ENCODE measurements around the gene DRC1. TPM values are rescaled to one million over a fixed set of nuclear protein-coding genes. Genes with fewer than 3 reads are reported as not detected.
A peak's percentile ranks its signal among the peaks of the same experiment; 100 is the strongest.

The DRC1 gene
- polyA plus RNA-seq, 1 donor from 2014 or later = not detected

- H3K4me3 Mint-ChIP-seq = no peak overlapping the region
- H3K36me3 Mint-ChIP-seq = peaks cover 5% of the 10 kb centered on the region
- H3K27me3 Mint-ChIP-seq = peaks cover 3% of the 10 kb centered on the region
- H3K4me1 Mint-ChIP-seq = no peaks in the 10 kb centered on the region
- no peak overlapping the region for H3K27ac Mint-ChIP-seq
- H3K9me3 Mint-ChIP-seq = peaks cover 2 to 7% (median 4%) of the 10 kb centered on the region in 3 donors
These were observed 20.2 kb downstream of the DRC1 start for GRCh38 chr2:26421961-26422360.

- H3K27me3 Mint-ChIP-seq = peaks cover 3% of the 10 kb centered on the region
These were observed 21.4 kb downstream of the DRC1 start for GRCh38 chr2:26422947-26423629.

GRCh38 chr2:26423750-26424149, 22.0 kb downstream of the DRC1 start:
- peaks cover 3% of the 10 kb centered on the region for H3K27me3 Mint-ChIP-seq
- H3K4me1 Mint-ChIP-seq = no peaks in the 10 kb centered on the region
- H3K27ac Mint-ChIP-seq = no peak overlapping the region

More at GRCh38 chr2:26422947-26423629, 21.4 kb downstream of the DRC1 start:
- no peak overlapping the region for H3K27ac Mint-ChIP-seq
- H3K4me3 Mint-ChIP-seq = no peak overlapping the region
- peaks cover 2 to 7% (median 4%) of the 10 kb centered on the region in 3 donors for H3K9me3 Mint-ChIP-seq
- peaks cover 5% of the 10 kb centered on the region for H3K36me3 Mint-ChIP-seq
- H3K4me1 Mint-ChIP-seq = no peaks in the 10 kb centered on the region

GRCh38 chr2:26424221-26424620, 22.5 kb downstream of the DRC1 start:
- no peaks in the 10 kb centered on the region for H3K4me1 Mint-ChIP-seq
- no peak overlapping the region for H3K4me3 Mint-ChIP-seq
- H3K27me3 Mint-ChIP-seq = peaks cover 3% of the 10 kb centered on the region
- H3K9me3 Mint-ChIP-seq = peaks cover 2 to 7% (median 4%) of the 10 kb centered on the region in 3 donors
- H3K36me3 Mint-ChIP-seq = peaks cover 5% of the 10 kb centered on the region
- H3K27ac Mint-ChIP-seq = no peak overlapping the region

More at GRCh38 chr2:26423750-26424149, 22.0 kb downstream of the DRC1 start:
- Mint-ChIP-seq H3K36me3 (peaks cover 5% of the 10 kb centered on the region), H3K4me3 (no peak overlapping the region), H3K9me3 (peaks cover 2 to 7% (median 4%) of the 10 kb centered on the region in 3 donors)

- H3K27me3 Mint-ChIP-seq = peaks cover 3% of the 10 kb centered on the region
- H3K36me3 Mint-ChIP-seq = peaks cover 4% of the 10 kb centered on the region
- peaks cover 2 to 7% (median 4%) of the 10 kb centered on the region in 3 donors for H3K9me3 Mint-ChIP-seq
- no peak overlapping the region for H3K27ac Mint-ChIP-seq
- no peaks in the 10 kb centered on the region for H3K4me1 Mint-ChIP-seq
- H3K4me3 Mint-ChIP-seq = no peak overlapping the region
These were observed 27.1 kb downstream of the DRC1 start for GRCh38 chr2:26428846-26429245.

- H3K4me3 Mint-ChIP-seq = no peak overlapping the region
- H3K27me3 Mint-ChIP-seq = peaks cover 5% of the 10 kb centered on the region
- H3K9me3 Mint-ChIP-seq = peaks cover under 1 to 6% (median 4%) of the 10 kb centered on the region in 3 donors
- peaks cover under 1% of the 10 kb centered on the region for H3K36me3 Mint-ChIP-seq
- no peaks in the 10 kb centered on the region for H3K4me1 Mint-ChIP-seq
- no peak overlapping the region for H3K27ac Mint-ChIP-seq
These were observed 28.3 kb downstream of the DRC1 start for GRCh38 chr2:26429779-26430578.

- no peaks in the 10 kb centered on the region for H3K36me3 Mint-ChIP-seq
- H3K4me1 Mint-ChIP-seq = no peaks in the 10 kb centered on the region
- no peak overlapping the region for H3K4me3 Mint-ChIP-seq
- H3K9me3 Mint-ChIP-seq = peaks cover 0 to 4% (median 0%) of the 10 kb centered on the region in 3 donors
- peaks cover 5% of the 10 kb centered on the region for H3K27me3 Mint-ChIP-seq
- no peak overlapping the region for H3K27ac Mint-ChIP-seq
These were observed 29.1 kb downstream of the DRC1 start for GRCh38 chr2:26430826-26431225.

- Mint-ChIP-seq H3K4me3 (no peak overlapping the region), H3K9me3 (no peaks in the 10 kb centered on the region), H3K4me1 (no peaks in the 10 kb centered on the region), H3K27ac (peak overlapping the region in 1 of 3 donors; percentile 80), H3K27me3 (peaks cover 5% of the 10 kb centered on the region), H3K36me3 (no peaks in the 10 kb centered on the region)
These were observed 30.6 kb downstream of the DRC1 start for GRCh38 chr2:26432363-26432762.

GRCh38 chr2:26432859-26433258, 31.1 kb downstream of the DRC1 start:
- no peaks in the 10 kb centered on the region for H3K9me3 Mint-ChIP-seq
- no peak overlapping the region for H3K27ac Mint-ChIP-seq
- H3K4me3 Mint-ChIP-seq = no peak overlapping the region
- no peaks in the 10 kb centered on the region for H3K4me1 Mint-ChIP-seq
- peaks cover 5% of the 10 kb centered on the region for H3K27me3 Mint-ChIP-seq
- H3K36me3 Mint-ChIP-seq = no peaks in the 10 kb centered on the region

GRCh38 chr2:26435106-26435505, 33.4 kb downstream of the DRC1 start:
- H3K4me3 Mint-ChIP-seq = no peak overlapping the region
- no peaks in the 10 kb centered on the region for H3K36me3 Mint-ChIP-seq
- H3K4me1 Mint-ChIP-seq = no peaks in the 10 kb centered on the region
- H3K27me3 Mint-ChIP-seq = peaks cover 13% of the 10 kb centered on the region
- no peaks in the 10 kb centered on the region for H3K9me3 Mint-ChIP-seq
- no peak overlapping the region for H3K27ac Mint-ChIP-seq

- H3K9me3 Mint-ChIP-seq = no peaks in the 10 kb centered on the region
- no peaks in the 10 kb centered on the region for H3K36me3 Mint-ChIP-seq
- no peak overlapping the region for H3K27ac Mint-ChIP-seq
- peaks cover 12% of the 10 kb centered on the region for H3K27me3 Mint-ChIP-seq
- H3K4me3 Mint-ChIP-seq = no peak overlapping the region
- H3K4me1 Mint-ChIP-seq = no peaks in the 10 kb centered on the region
These were observed 36.8 kb downstream of the DRC1 start for GRCh38 chr2:26438526-26438925.

- H3K9me3 Mint-ChIP-seq = no peaks in the 10 kb centered on the region
- H3K36me3 Mint-ChIP-seq = no peaks in the 10 kb centered on the region
- no peak overlapping the region for H3K27ac Mint-ChIP-seq
- H3K27me3 Mint-ChIP-seq = peaks cover 10% of the 10 kb centered on the region
- no peak overlapping the region for H3K4me3 Mint-ChIP-seq
- H3K4me1 Mint-ChIP-seq = no peaks in the 10 kb centered on the region
These were observed 37.2 kb downstream of the DRC1 start for GRCh38 chr2:26438926-26439325.

GRCh38 chr2:26442301-26442700, 40.6 kb downstream of the DRC1 start:
- Mint-ChIP-seq H3K4me1 (no peaks in the 10 kb centered on the region), H3K27ac (no peak overlapping the region), H3K36me3 (no peaks in the 10 kb centered on the region), H3K4me3 (no peak overlapping the region), H3K9me3 (no peaks in the 10 kb centered on the region), H3K27me3 (peaks cover 8% of the 10 kb centered on the region)

- no peak overlapping the region for H3K27ac Mint-ChIP-seq
- H3K4me1 Mint-ChIP-seq = no peaks in the 10 kb centered on the region
- no peaks in the 10 kb centered on the region for H3K9me3 Mint-ChIP-seq
- H3K4me3 Mint-ChIP-seq = no peak overlapping the region
- H3K36me3 Mint-ChIP-seq = no peaks in the 10 kb centered on the region
- peaks cover 8% of the 10 kb centered on the region for H3K27me3 Mint-ChIP-seq
These were observed 41.0 kb downstream of the DRC1 start for GRCh38 chr2:26442707-26443106.

- Mint-ChIP-seq H3K4me1 (no peaks in the 10 kb centered on the region), H3K27ac (no peak overlapping the region), H3K9me3 (no peaks in the 10 kb centered on the region), H3K4me3 (no peak overlapping the region), H3K27me3 (peaks cover 4% of the 10 kb centered on the region), H3K36me3 (no peaks in the 10 kb centered on the region)
These were observed 42.5 kb downstream of the DRC1 start for GRCh38 chr2:26444236-26444635.
